ENCODE measurements around the gene CYRIA.

DNA sequence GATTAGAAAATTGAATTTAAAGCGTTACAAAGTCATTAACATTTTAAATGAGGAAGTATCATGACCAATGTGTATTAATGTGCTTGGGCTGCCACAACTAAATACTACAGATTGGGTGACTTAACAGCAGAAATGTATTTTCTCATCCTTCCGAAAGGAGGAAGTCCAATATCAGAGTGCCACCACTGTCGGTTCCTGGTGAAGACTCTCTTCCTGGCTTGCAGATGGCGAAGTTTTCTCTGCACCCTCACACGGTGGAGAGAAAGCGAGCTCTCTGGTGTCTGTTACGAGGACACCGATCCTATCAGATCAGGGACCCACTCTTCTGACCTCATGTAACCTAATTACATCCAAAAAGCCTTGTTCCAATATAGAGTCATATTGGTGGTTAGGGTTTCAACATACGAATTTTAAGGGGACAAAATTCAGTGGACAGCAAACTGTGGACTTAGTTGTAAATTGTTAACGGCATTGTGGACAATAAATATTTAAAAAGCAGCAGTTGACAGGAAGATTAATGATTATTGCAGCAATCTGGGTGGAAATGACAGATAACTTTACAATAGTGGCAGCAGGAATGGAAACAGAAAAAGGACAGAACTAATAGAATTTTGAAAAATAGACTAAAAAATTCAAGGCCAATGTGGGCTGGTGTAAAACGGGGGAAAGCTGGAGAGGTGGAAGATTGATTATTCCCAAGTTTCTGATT, 35.1 kb upstream of the CYRIA start:
- TF ChIP-seq, protein P1, sequence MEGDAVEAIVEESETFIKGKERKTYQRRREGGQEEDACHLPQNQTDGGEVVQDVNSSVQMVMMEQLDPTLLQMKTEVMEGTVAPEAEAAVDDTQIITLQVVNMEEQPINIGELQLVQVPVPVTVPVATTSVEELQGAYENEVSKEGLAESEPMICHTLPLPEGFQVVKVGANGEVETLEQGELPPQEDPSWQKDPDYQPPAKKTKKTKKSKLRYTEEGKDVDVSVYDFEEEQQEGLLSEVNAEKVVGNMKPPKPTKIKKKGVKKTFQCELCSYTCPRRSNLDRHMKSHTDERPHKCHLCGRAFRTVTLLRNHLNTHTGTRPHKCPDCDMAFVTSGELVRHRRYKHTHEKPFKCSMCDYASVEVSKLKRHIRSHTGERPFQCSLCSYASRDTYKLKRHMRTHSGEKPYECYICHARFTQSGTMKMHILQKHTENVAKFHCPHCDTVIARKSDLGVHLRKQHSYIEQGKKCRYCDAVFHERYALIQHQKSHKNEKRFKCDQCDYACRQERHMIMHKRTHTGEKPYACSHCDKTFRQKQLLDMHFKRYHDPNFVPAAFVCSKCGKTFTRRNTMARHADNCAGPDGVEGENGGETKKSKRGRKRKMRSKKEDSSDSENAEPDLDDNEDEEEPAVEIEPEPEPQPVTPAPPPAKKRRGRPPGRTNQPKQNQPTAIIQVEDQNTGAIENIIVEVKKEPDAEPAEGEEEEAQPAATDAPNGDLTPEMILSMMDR (IDR thresholded peaks at IDR 0.05) = no peak
- TF ChIP-seq POLR2AphosphoS5 (IDR thresholded peaks at IDR 0.05) = no peak

Measured in breast epithelium (tissue), 3 donors.